GM18505 (cell line): ENCODE data around the gene XPR1.

Experiments
- ATAC-seq: cut with Tn5 transposase; IDR thresholded peaks from one replicate; pipeline ENCODE4 v1.9.1; 2021; ENCODE audit not compliant: unreplicated experiment
- POLR2A ChIP-seq: IDR thresholded peaks from 4 replicates; pipeline ENCODE4 v1.6.1; 2011; ENCODE audit warnings: borderline replicate concordance; ENCODE audit not compliant: insufficient read depth, insufficient read length; ENCODE audit errors: extremely low read depth

XPR1 gene

GRCh38 chr1:180631766-180632325, at the start of gene XPR1:
Gene XPR1 (plus strand): TSS chr1:180632022. CDS start chr1:180632202, 180 bp downstream.
- peak; percentile 85 for TF ChIP-seq POLR2A
- ATAC-seq: peak; percentile 97

- ATAC-seq: no peak
These were observed 47.0 kb upstream of the XPR1 start for GRCh38 chr1:180584869-180585268.

GRCh38 chr1:180585994-180586359, 45.8 kb upstream of the XPR1 start:
- ATAC-seq: no peak
- TF ChIP-seq POLR2A: no peak

More at GRCh38 chr1:180584869-180585268, 47.0 kb upstream of the XPR1 start:
- no peak for TF ChIP-seq POLR2A

GRCh38 chr1:180586671-180587155, 45.1 kb upstream of the XPR1 start:
- no peak for ATAC-seq
- TF ChIP-seq POLR2A: no peak

- ATAC-seq: no peak
- no peak for TF ChIP-seq POLR2A
These were observed 43.7 kb upstream of the XPR1 start for GRCh38 chr1:180588121-180588520.

GRCh38 chr1:180590889-180591288, 40.9 kb upstream of the XPR1 start:
- no peak for TF ChIP-seq POLR2A
- ATAC-seq: no peak

GRCh38 chr1:180593382-180593781, 38.4 kb upstream of the XPR1 start:
- no peak for TF ChIP-seq POLR2A
- no peak for ATAC-seq

- TF ChIP-seq POLR2A: no peak
- no peak for ATAC-seq
These were observed 37.1 kb upstream of the XPR1 start for GRCh38 chr1:180594723-180595122.

- ATAC-seq: no peak
- TF ChIP-seq POLR2A: no peak
These were observed 35.9 kb upstream of the XPR1 start for GRCh38 chr1:180595966-180596365.

GRCh38 chr1:180597520-180597919, 34.3 kb upstream of the XPR1 start:
- no peak for TF ChIP-seq POLR2A
- ATAC-seq: no peak

GRCh38 chr1:180598333-180598974, 33.4 kb upstream of the XPR1 start:
- no peak for ATAC-seq
- TF ChIP-seq POLR2A: no peak

GRCh38 chr1:180600343-180600742, 31.5 kb upstream of the XPR1 start:
- ATAC-seq: no peak

GRCh38 chr1:180601512-180601911, 30.3 kb upstream of the XPR1 start:
- TF ChIP-seq POLR2A: no peak
- ATAC-seq: no peak

More at GRCh38 chr1:180600343-180600742, 31.5 kb upstream of the XPR1 start:
- TF ChIP-seq POLR2A: no peak

GRCh38 chr1:180603223-180603849, 28.5 kb upstream of the XPR1 start:
- no peak for ATAC-seq
- TF ChIP-seq POLR2A: no peak
